ENCODE data around the gene DLX4. TPM values are rescaled to one million over a fixed set of nuclear protein-coding genes. Genes with fewer than 3 reads are reported as not detected.

DLX4 gene
- total and polyA plus RNA-seq, 12 donors = 0.10 to 0.96 (median 0.27) TPM; not detected in 3

- peaks cover 67% of the 10 kb centered on the region for H3K27me3 ChIP-seq
- no peaks in the 10 kb centered on the region for H3K9me3 ChIP-seq (replicated peaks in 1 of 3)
- H3K4me3 ChIP-seq = no peak overlapping the region
- no peak overlapping the region for H3K27ac ChIP-seq
- TF ChIP-seq CTCF (IDR thresholded peaks at IDR 0.05) (no peak), POLR2A (IDR thresholded peaks at IDR 0.05) (no peak)
- peaks cover 10 to 19% of the 10 kb centered on the region in 2 donors for H3K4me1 ChIP-seq (replicated peaks in 1 of 2)
- WGBS, 4 donors = 43 to 52% (median 47%) methylated on average over 11 of the region's 11 CpGs
- DNase-seq = no peak
- no peaks in the 10 kb centered on the region for H3K36me3 ChIP-seq (replicated peaks in 1 of 2)
- intact Hi-C loops (cut with DNase I) = loop anchor here (5.0 to 10.0 kb wide), 6 partner anchors 102 to 434 kb away; partner anchors contain the start of genes NXPH3 (in 1 of the 2) and SLC35B1 (in 1 of the 2)
These were observed 30.0 kb downstream of the DLX4 start for GRCh38 chr17:49998836-49999511.

GRCh38 chr17:50003911-50004310 lies 34.9 kb downstream of the DLX4 start:
- intact Hi-C loops (cut with DNase I) = no loop called here
- H3K4me1 ChIP-seq (replicated peaks in 1 of 2) = no peaks in the 10 kb centered on the region
- H3K27me3 ChIP-seq = peaks cover 51% of the 10 kb centered on the region
- TF ChIP-seq POLR2A (IDR thresholded peaks at IDR 0.05) (no peak), CTCF (IDR thresholded peaks at IDR 0.05) (no peak)
- H3K36me3 ChIP-seq (replicated peaks in 1 of 2) = no peaks in the 10 kb centered on the region
- DNase-seq = peak in 1 of 7 donors; percentile 29
- WGBS, 4 donors = 74 to 86% (median 79%) methylated on average over 4 of the region's 4 CpGs
- H3K4me3 ChIP-seq = no peak overlapping the region
- H3K9me3 ChIP-seq (replicated peaks in 1 of 3) = no peaks in the 10 kb centered on the region
- H3K27ac ChIP-seq = no peak overlapping the region

- 41 to 84% (median 69%) methylated on average over 2 of the region's 2 CpGs for WGBS, 4 donors
- intact Hi-C loops (cut with DNase I) = no loop called here
- no peak overlapping the region for H3K27ac ChIP-seq
These were observed 40.3 kb downstream of the DLX4 start for GRCh38 chr17:50009282-50009681.

GRCh38 chr17:50013079-50013478 lies 44.1 kb downstream of the DLX4 start:
- no peak for TF ChIP-seq POLR2A (IDR thresholded peaks at IDR 0.05)
- no peak for TF ChIP-seq CTCF (IDR thresholded peaks at IDR 0.05)
- Histone ChIP-seq H3K9me3 (replicated peaks in 1 of 3) (no peaks in the 10 kb centered on the region), H3K4me3 (no peak overlapping the region), H3K27me3 (no peaks in the 10 kb centered on the region), H3K36me3 (replicated peaks in 1 of 2) (no peaks in the 10 kb centered on the region), H3K27ac (no peak overlapping the region), H3K4me1 (replicated peaks in 1 of 2) (no peaks in the 10 kb centered on the region)
- DNase-seq = no peak
- WGBS, 4 donors = 74 to 91% (median 80%) methylated on average over 2 of the region's 2 CpGs
- intact Hi-C loops (cut with DNase I) = no loop called here

More at GRCh38 chr17:50009282-50009681, 40.3 kb downstream of the DLX4 start:
- Histone ChIP-seq H3K4me3 (no peak overlapping the region), H3K9me3 (replicated peaks in 1 of 3) (no peaks in the 10 kb centered on the region), H3K27me3 (peaks cover 12% of the 10 kb centered on the region), H3K36me3 (replicated peaks in 1 of 2) (no peaks in the 10 kb centered on the region), H3K4me1 (replicated peaks in 1 of 2) (no peaks in the 10 kb centered on the region)
- DNase-seq = no peak
- no peak for TF ChIP-seq POLR2A (IDR thresholded peaks at IDR 0.05)
- no peak for TF ChIP-seq CTCF (IDR thresholded peaks at IDR 0.05)

All from adrenal gland (tissue), 12 donors.